T-helper 2 cell treated with Interferon-gamma antibody and Interleukin-4, amounts not matched to agents 5 μg/mL and 100 μg/mL, for 36 hours (primary cell): ENCODE measurements around the gene ATP5F1B.
A peak's percentile ranks its signal among the peaks of the same experiment; 100 is the strongest.
"Not testable (repeated sequence)": the region's sequence is repeated elsewhere in the genome, so short reads cannot be mapped to it uniquely, and the experiment has no call there.

ENCODE experiments used
- DNase-seq: peaks from one replicate; pipeline ENCODE4 v3.0.0; 2021; ENCODE audit warnings: low spot score
- H3K27ac Mint-ChIP-seq: one replicate; pipeline ENCODE4 v1.8.0; 2021; ENCODE audit warnings: mild to moderate bottlenecking, mixed read lengths
- H3K27me3 Mint-ChIP-seq: one replicate; pipeline ENCODE4 v1.8.0; 2021; ENCODE audit warnings: low read depth, mixed read lengths
- H3K36me3 Mint-ChIP-seq: one replicate; pipeline ENCODE4 v1.8.0; 2021; ENCODE audit warnings: low read depth, mixed read lengths
- H3K4me1 Mint-ChIP-seq: one replicate; pipeline ENCODE4 v1.8.0; 2021; ENCODE audit warnings: low read depth, mixed read lengths
- H3K4me3 Mint-ChIP-seq: one replicate; pipeline ENCODE4 v1.8.0; 2022; ENCODE audit warnings: mild to moderate bottlenecking, moderate library complexity, mixed read lengths
- H3K9me3 Mint-ChIP-seq: one replicate; pipeline ENCODE4 v1.8.0; 2021; ENCODE audit warnings: mixed read lengths

Gene ATP5F1B

DNA sequence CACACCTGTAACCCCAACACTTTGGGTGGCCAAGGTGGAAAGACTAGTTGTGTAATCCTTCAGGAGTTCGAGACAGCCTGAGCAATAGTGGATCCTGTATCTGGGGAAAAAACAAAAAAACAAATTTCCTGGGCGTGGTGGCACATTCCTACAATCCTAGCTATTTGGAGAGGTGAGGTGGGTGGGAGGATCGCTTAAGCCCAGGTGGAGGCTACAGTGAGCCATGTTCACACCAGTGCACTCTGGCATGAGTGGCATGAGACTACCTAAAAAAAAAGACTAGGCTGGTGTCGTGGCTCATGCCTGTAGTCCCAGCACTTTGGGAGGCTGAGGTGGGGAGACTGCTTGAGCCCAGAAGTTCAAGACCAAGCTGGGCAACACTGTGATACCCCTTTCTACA lies 25.1 kb upstream of the ATP5F1B start:
- no peaks in the 10 kb centered on the region for H3K27me3 Mint-ChIP-seq
- peaks cover 19% of the 10 kb centered on the region for H3K4me1 Mint-ChIP-seq
- DNase-seq: no peak
- H3K36me3 Mint-ChIP-seq: peaks cover 63% of the 10 kb centered on the region
- H3K9me3 Mint-ChIP-seq: no peaks in the 10 kb centered on the region
- no peak overlapping the region for H3K27ac Mint-ChIP-seq
- no peak overlapping the region for H3K4me3 Mint-ChIP-seq

DNA sequence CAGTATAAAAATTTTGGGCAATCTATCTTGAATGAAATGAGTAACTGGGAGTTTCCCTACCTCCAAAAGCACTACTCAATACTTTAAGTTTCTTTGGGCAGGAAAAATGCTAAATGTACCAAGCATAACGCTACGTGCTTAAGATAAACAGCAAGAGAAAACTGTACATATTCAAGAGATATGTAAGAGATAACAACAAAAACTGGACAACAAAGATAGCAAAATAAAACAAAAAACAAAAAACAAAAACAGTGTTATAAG lies 22.3 kb upstream of the ATP5F1B start:
- peaks cover 73% of the 10 kb centered on the region for H3K36me3 Mint-ChIP-seq
- H3K4me1 Mint-ChIP-seq: peaks cover 20% of the 10 kb centered on the region
- H3K4me3 Mint-ChIP-seq: no peak overlapping the region
- H3K27ac Mint-ChIP-seq: no peak overlapping the region
- DNase-seq: no peak
- no peaks in the 10 kb centered on the region for H3K27me3 Mint-ChIP-seq
- no peaks in the 10 kb centered on the region for H3K9me3 Mint-ChIP-seq

DNA sequence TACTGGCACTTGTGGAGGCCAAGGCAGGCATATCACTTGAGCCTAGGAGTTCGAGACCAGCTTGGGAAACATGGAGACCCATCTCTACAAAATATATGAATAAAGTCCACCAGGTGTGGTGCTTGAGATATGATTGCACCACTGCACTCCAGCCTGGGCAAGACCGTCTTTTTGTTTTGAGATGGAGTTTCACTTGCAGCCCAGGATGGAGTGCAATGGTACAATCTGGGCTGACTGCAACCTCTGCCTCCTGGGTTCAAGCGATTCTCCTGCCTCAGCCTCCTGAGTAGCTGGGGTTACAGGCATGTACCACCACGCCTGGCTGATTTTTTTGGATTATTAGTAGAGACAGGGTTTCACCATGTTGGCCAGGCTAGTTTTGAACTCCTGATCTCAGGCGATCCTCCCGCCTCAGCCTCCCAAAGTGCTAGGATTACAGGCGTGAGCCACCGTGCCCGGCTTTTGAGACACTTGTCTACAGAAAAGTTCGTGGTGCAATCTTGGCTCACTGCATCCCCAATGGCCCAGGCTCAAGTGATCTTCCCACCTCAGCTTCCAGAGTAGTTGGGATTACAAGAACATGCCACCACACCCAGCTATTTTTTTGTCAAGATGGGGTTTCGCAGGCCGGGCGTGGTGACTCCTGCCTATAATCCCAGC lies 16.3 kb upstream of the ATP5F1B start:
- Mint-ChIP-seq H3K27ac (peak overlapping the region; percentile 26), H3K4me1 (peaks cover 7% of the 10 kb centered on the region), H3K36me3 (peaks cover 44% of the 10 kb centered on the region), H3K27me3 (no peaks in the 10 kb centered on the region), H3K9me3 (no peaks in the 10 kb centered on the region), H3K4me3 (no peak overlapping the region)
- DNase-seq: no peak

- no peak overlapping the region for H3K27ac Mint-ChIP-seq
- H3K4me1 Mint-ChIP-seq: peaks cover 7% of the 10 kb centered on the region
- H3K9me3 Mint-ChIP-seq: no peaks in the 10 kb centered on the region
- DNase-seq: no peak
- no peaks in the 10 kb centered on the region for H3K27me3 Mint-ChIP-seq
- peaks cover 43% of the 10 kb centered on the region for H3K36me3 Mint-ChIP-seq
- H3K4me3 Mint-ChIP-seq: no peak overlapping the region
Measured at GRCh38 chr12:56661560-56661959, 15.8 kb upstream of the ATP5F1B start.

GRCh38 chr12:56658921-56659320 lies 13.1 kb upstream of the ATP5F1B start:
- no peak overlapping the region for H3K4me3 Mint-ChIP-seq
- peaks cover 8% of the 10 kb centered on the region for H3K9me3 Mint-ChIP-seq
- H3K4me1 Mint-ChIP-seq: peaks cover 5% of the 10 kb centered on the region
- peaks cover 28% of the 10 kb centered on the region for H3K36me3 Mint-ChIP-seq
- no peaks in the 10 kb centered on the region for H3K27me3 Mint-ChIP-seq
- no peak overlapping the region for H3K27ac Mint-ChIP-seq
- DNase-seq: no peak

DNA sequence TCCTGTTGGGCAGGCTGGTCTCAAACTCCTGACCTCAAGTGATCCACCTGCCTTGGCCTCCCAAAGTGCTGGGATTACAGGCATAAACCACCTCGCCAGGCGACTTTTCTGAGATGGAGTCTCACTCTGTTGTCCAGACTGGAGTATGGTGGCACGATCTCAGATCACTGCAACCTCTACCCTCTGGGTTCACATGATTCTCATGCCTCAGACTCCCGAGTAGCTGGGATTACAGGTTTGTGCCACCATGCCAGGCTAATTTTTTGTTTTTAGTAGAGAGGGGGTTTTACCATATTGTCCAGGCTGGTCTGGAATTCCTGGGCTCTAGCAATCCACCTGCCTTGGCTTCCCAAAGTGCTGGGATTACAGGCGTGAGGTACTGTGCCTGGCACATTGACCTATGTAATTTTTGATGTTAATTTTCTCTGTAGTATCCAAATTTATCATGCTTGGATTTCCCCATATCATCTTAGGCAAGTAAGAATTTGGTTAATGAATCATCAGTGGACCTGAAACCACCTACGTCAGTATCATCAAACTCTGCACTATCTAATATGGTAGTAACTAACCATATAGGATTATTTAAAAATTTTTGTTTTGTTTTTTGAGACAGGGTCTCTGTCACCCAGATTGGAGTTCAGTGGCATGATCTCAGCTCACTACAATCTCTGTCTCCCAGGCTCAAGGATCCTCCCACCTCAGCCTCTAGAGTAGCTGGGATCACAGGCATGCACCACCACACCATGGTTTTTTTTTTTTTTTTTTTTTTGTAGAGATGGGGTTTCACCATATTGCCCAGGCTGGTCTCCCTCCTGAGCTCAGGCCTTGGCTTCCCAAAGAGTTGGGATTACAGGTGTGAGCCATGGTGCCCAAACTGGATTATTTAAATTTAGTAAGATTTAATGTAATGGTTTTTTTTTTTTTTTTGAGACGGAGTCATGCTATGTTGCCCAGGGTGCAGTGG lies 11.9 kb upstream of the ATP5F1B start:
- DNase-seq: peak; percentile 20
- no peaks in the 10 kb centered on the region for H3K27me3 Mint-ChIP-seq
- H3K27ac Mint-ChIP-seq: no peak overlapping the region
- H3K4me3 Mint-ChIP-seq: no peak overlapping the region
- H3K9me3 Mint-ChIP-seq: peaks cover 19% of the 10 kb centered on the region
- H3K36me3 Mint-ChIP-seq: peaks cover 28% of the 10 kb centered on the region
- H3K4me1 Mint-ChIP-seq: peaks cover 2% of the 10 kb centered on the region

- not testable (repeated sequence) for H3K4me3 Mint-ChIP-seq, H3K4me1 Mint-ChIP-seq, DNase-seq, H3K27me3 Mint-ChIP-seq, H3K27ac Mint-ChIP-seq
- Mint-ChIP-seq H3K9me3 (peaks cover 21% of the 10 kb centered on the region), H3K36me3 (peaks cover 18% of the 10 kb centered on the region)
Measured at GRCh38 chr12:56653781-56654180, 8.0 kb upstream of the ATP5F1B start.

DNA sequence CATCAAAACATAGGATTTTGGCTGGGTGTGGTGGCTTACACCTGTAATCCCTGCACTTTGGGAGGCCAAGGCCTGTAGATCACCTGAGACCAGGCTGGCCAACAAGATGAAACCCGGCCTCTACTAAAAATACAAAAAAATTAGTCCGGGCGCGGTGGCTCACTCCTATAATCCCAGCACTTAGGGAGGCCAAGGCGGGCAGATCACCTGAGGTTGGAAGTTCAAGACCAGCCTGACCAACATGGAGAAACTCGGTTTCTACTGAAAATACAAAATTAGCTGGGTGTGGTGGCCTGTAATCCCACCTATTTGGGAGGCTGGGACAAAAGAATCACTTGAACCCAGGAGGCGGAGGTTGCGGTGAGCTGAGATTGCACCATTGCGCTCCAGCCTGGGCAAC lies 2.2 kb upstream of the ATP5F1B start:
- not testable (repeated sequence) for H3K4me3 Mint-ChIP-seq, DNase-seq, H3K27ac Mint-ChIP-seq, H3K9me3 Mint-ChIP-seq, H3K27me3 Mint-ChIP-seq
- peaks cover 19% of the 10 kb centered on the region for H3K4me1 Mint-ChIP-seq
- H3K36me3 Mint-ChIP-seq: peaks cover 27% of the 10 kb centered on the region

GRCh38 chr12:56645201-56645716 lies 525 bp downstream of the ATP5F1B start:
- Mint-ChIP-seq H3K9me3 (no peaks in the 10 kb centered on the region), H3K4me1 (peaks cover 28% of the 10 kb centered on the region), H3K4me3 (peak overlapping the region; percentile 81), H3K27me3 (no peaks in the 10 kb centered on the region), H3K27ac (peak overlapping the region; percentile 94), H3K36me3 (peaks cover 38% of the 10 kb centered on the region)
- no peak for DNase-seq

DNA sequence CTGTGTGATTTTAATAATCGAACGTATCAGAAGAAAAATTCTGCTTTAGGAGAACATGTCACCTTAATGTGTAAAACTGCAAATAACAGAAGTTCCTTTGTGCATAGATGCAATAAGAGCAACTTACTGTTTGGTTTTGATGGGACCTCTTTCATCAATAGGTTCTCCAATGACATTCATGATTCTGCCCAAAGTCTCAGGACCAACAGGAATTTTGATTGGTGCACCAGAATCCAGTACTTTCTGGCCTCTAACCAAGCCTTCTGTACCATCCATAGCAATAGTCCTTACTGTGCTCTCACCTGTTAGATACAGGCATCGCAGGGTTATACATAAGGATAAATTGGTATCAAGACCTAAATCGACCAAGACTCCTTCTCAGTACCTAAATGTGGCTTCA lies 1.1 kb downstream of the ATP5F1B start:
- Mint-ChIP-seq H3K27me3 (no peaks in the 10 kb centered on the region), H3K36me3 (peaks cover 42% of the 10 kb centered on the region), H3K4me1 (peaks cover 28% of the 10 kb centered on the region)

GRCh38 chr12:56641219-56641618 lies 4.6 kb downstream of the ATP5F1B start:
- Mint-ChIP-seq H3K27me3 (no peaks in the 10 kb centered on the region), H3K4me1 (peaks cover 38% of the 10 kb centered on the region), H3K9me3 (no peaks in the 10 kb centered on the region), H3K27ac (no peak overlapping the region), H3K4me3 (no peak overlapping the region), H3K36me3 (peaks cover 64% of the 10 kb centered on the region)
- no peak for DNase-seq

More for the DNA sequence above, 1.1 kb downstream of the ATP5F1B start:
- Mint-ChIP-seq H3K9me3 (no peaks in the 10 kb centered on the region), H3K4me3 (peak overlapping the region; percentile 81), H3K27ac (peak overlapping the region; percentile 94)
- no peak for DNase-seq

- Mint-ChIP-seq H3K27ac (peak overlapping the region; percentile 43), H3K9me3 (no peaks in the 10 kb centered on the region), H3K4me1 (peaks cover 41% of the 10 kb centered on the region), H3K36me3 (peaks cover 40% of the 10 kb centered on the region), H3K4me3 (peak overlapping the region; percentile 10), H3K27me3 (no peaks in the 10 kb centered on the region)
- no peak for DNase-seq
Measured at GRCh38 chr12:56637621-56638020, 8.2 kb downstream of the ATP5F1B start.

GRCh38 chr12:56636675-56637540 lies 8.9 kb downstream of the ATP5F1B start:
- peaks cover 33% of the 10 kb centered on the region for H3K36me3 Mint-ChIP-seq
- no peaks in the 10 kb centered on the region for H3K27me3 Mint-ChIP-seq
- peak overlapping the region; percentile 92 for H3K4me3 Mint-ChIP-seq
- peaks cover 38% of the 10 kb centered on the region for H3K4me1 Mint-ChIP-seq
- no peaks in the 10 kb centered on the region for H3K9me3 Mint-ChIP-seq
- peak; percentile 88 for DNase-seq
- H3K27ac Mint-ChIP-seq: peak overlapping the region; percentile 96
